Hepatocyte (in vitro differentiated cells): ENCODE results near the gene RCOR2. TPM values are rescaled to one million over a fixed set of nuclear protein-coding genes. Genes with fewer than 3 reads are reported as not detected.
A peak's percentile ranks its signal among the peaks of the same experiment; 100 is the strongest.

ENCODE experiments used
- DNase-seq: peaks from one replicate; pipeline ENCODE4 v3.0.0-alpha.2; 2016; ENCODE audit warnings: low spot score
- H2AFZ ChIP-seq: fragments of 200-600 bp; sonication (generic); 2 replicates; pipeline ENCODE4 v1.6.0; 2016; ENCODE audit warnings: antibody characterized with exemption, mild to moderate bottlenecking
- H3K27ac ChIP-seq: fragments of 200-600 bp; sonication (generic); 2 replicates; pipeline ENCODE4 v1.5.1; 2016; ENCODE audit warnings: mild to moderate bottlenecking
- H3K27me3 ChIP-seq: fragments of 200-600 bp; sonication (generic); 2 replicates; pipeline ENCODE4 v1.6.1; 2016
- H3K36me3 ChIP-seq: fragments of 200-600 bp; sonication (generic); replicated peaks from 2 replicates; pipeline ENCODE4 v1.5.1; 2016; ENCODE audit warnings: low read depth; ENCODE audit not compliant: insufficient read depth
- H3K4me1 ChIP-seq: fragments of 200-600 bp; sonication (generic); 2 replicates; pipeline ENCODE4 v1.5.1; 2016; ENCODE audit warnings: mild to moderate bottlenecking, moderate library complexity; ENCODE audit not compliant: insufficient read depth
- H3K4me2 ChIP-seq: fragments of 200-600 bp; sonication (generic); 2 replicates; pipeline ENCODE4 v1.6.0; 2016
- H3K4me3 ChIP-seq: fragments of 200-600 bp; sonication (generic); 2 replicates; pipeline ENCODE4 v1.5.1; 2016; ENCODE audit warnings: mild to moderate bottlenecking
- H3K79me2 ChIP-seq: fragments of 200-600 bp; sonication (generic); 2 replicates; pipeline ENCODE4 v1.6.0; 2017; ENCODE audit warnings: mild to moderate bottlenecking
- H3K9me2 ChIP-seq: fragments of 200-600 bp; sonication (generic); replicated peaks from 2 replicates; pipeline ENCODE4 v1.6.0; 2017; ENCODE audit warnings: mild to moderate bottlenecking; ENCODE audit not compliant: insufficient read depth
- H3K9me3 ChIP-seq: fragments of 200-600 bp; sonication (generic); 2 replicates; pipeline ENCODE4 v1.5.1; 2016; ENCODE audit warnings: low read depth, mild to moderate bottlenecking
- H4K20me1 ChIP-seq: fragments of 200-600 bp; sonication (generic); 2 replicates; pipeline ENCODE4 v1.6.0; 2016; ENCODE audit warnings: mild to moderate bottlenecking; ENCODE audit not compliant: insufficient read depth, poor library complexity, severe bottlenecking
- CTCF ChIP-seq: fragments of 200-600 bp; sonication (generic); IDR thresholded peaks from 2 replicates; pipeline ENCODE4 v1.5.1; 2016; ENCODE audit warnings: antibody characterized with exemption, mild to moderate bottlenecking; ENCODE audit not compliant: poor library complexity
- EZH2 ChIP-seq: fragments of 200-600 bp; sonication (generic); IDR thresholded peaks from 2 replicates; pipeline ENCODE4 v1.6.1; 2016; ENCODE audit warnings: antibody characterized with exemption, mild to moderate bottlenecking, borderline replicate concordance
- EZH2phosphoT487 ChIP-seq: fragments of 200-600 bp; sonication (generic); IDR thresholded peaks from one replicate; pipeline ENCODE4 v1.6.1; 2018; ENCODE audit warnings: antibody characterized with exemption, mild to moderate bottlenecking, low read depth, moderate library complexity; ENCODE audit not compliant: unreplicated experiment, severe bottlenecking
- WGBS: methylation state at CpG from one replicate; pipeline ENCODE4 v1.1.6; 2016; ENCODE audit warnings: low lambda C conversion rate; ENCODE audit errors: missing lambda C conversion rate; 5-methylcytosine and 5-hydroxymethylcytosine counted together
- polyA plus RNA-seq: library from polyadenylated mRNA; unstranded; fragments of >200 nt; fragmentation: Nextera tagmentation; extraction: Ambion mirVana; gene quantifications from 2 replicates; pipeline ENCODE4 v1.2.1, GENCODE V29; 2016
- total RNA-seq: library from RNA; depleted of rRNA; stranded (reverse); fragments of >200 nt; gene quantifications from 2 replicates; pipeline ENCODE4 v1.2.3, GENCODE V29; 2014

The RCOR2 gene
- total and polyA plus RNA-seq, 2 experiments from 2014 or later: 3.5 to 4.3 TPM

GRCh38 chr11:63869171-63869591 is 47.8 kb downstream of the RCOR2 start:
- Histone ChIP-seq H3K4me3 (no peak overlapping the region), H2AFZ (no peak overlapping the region), H3K4me1 (peaks cover 48% of the 10 kb centered on the region), H3K9me2 (no peaks in the 10 kb centered on the region), H4K20me1 (peaks cover 67% of the 10 kb centered on the region), H3K4me2 (peak overlapping the region; percentile 60), H3K27ac (peak overlapping the region; percentile 47), H3K79me2 (peaks cover 84% of the 10 kb centered on the region), H3K9me3 (no peaks in the 10 kb centered on the region), H3K36me3 (no peaks in the 10 kb centered on the region), H3K27me3 (no peaks in the 10 kb centered on the region)
- 59% methylated on average over 7 of the region's 7 CpGs for WGBS
- TF ChIP-seq CTCF: no peak
- no peak for TF ChIP-seq EZH2phosphoT487
- no peak for TF ChIP-seq EZH2
- DNase-seq: no peak

GRCh38 chr11:63868399-63869064 is 48.4 kb downstream of the RCOR2 start:
- no peak for DNase-seq
- TF ChIP-seq EZH2phosphoT487 (no peak), EZH2 (no peak), CTCF (no peak)
- Histone ChIP-seq H3K4me3 (no peak overlapping the region), H4K20me1 (peaks cover 62% of the 10 kb centered on the region), H3K9me3 (no peaks in the 10 kb centered on the region), H3K9me2 (no peaks in the 10 kb centered on the region), H3K27me3 (no peaks in the 10 kb centered on the region), H3K27ac (peak overlapping the region; percentile 47), H3K36me3 (no peaks in the 10 kb centered on the region), H3K79me2 (peaks cover 84% of the 10 kb centered on the region), H2AFZ (no peak overlapping the region), H3K4me1 (peaks cover 43% of the 10 kb centered on the region), H3K4me2 (peak overlapping the region; percentile 60)
- WGBS: 73% methylated on average over 9 of the region's 9 CpGs

- no peak for DNase-seq
- Histone ChIP-seq H3K4me1 (peaks cover 33% of the 10 kb centered on the region), H3K4me3 (no peak overlapping the region), H3K36me3 (no peaks in the 10 kb centered on the region), H3K27ac (no peak overlapping the region), H3K9me3 (no peaks in the 10 kb centered on the region), H3K79me2 (peaks cover 80% of the 10 kb centered on the region), H2AFZ (no peak overlapping the region), H3K4me2 (no peak overlapping the region), H3K27me3 (no peaks in the 10 kb centered on the region), H4K20me1 (peaks cover 54% of the 10 kb centered on the region), H3K9me2 (no peaks in the 10 kb centered on the region)
- WGBS: 97% methylated on average over 4 of the region's 4 CpGs
- TF ChIP-seq EZH2 (no peak), EZH2phosphoT487 (no peak), CTCF (no peak)
Measured at GRCh38 chr11:63867511-63867910, 49.5 kb downstream of the RCOR2 start.
